ENCODE measurements around the gene PDIA5.

DNA sequence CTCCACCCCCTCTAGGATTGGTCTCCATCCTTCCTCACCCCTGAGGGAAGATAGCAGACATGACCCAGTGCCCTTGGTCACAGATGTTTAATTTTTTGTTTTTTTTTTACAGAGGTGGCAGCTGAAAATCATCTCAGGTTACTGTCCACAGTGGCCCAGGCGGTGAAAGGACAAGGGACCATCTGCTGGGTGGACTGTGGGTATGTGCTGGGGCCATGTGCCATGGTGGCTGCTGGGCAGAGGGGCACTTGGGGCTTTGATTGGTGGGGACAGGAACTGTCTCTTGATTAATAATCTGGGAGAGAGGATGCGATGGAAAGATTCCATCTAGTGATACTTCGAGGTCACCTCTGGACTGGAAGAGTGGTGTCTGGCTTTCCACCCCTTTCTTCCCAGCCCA, 25.4 kb downstream of the PDIA5 start:
- TF ChIP-seq, protein P1, sequence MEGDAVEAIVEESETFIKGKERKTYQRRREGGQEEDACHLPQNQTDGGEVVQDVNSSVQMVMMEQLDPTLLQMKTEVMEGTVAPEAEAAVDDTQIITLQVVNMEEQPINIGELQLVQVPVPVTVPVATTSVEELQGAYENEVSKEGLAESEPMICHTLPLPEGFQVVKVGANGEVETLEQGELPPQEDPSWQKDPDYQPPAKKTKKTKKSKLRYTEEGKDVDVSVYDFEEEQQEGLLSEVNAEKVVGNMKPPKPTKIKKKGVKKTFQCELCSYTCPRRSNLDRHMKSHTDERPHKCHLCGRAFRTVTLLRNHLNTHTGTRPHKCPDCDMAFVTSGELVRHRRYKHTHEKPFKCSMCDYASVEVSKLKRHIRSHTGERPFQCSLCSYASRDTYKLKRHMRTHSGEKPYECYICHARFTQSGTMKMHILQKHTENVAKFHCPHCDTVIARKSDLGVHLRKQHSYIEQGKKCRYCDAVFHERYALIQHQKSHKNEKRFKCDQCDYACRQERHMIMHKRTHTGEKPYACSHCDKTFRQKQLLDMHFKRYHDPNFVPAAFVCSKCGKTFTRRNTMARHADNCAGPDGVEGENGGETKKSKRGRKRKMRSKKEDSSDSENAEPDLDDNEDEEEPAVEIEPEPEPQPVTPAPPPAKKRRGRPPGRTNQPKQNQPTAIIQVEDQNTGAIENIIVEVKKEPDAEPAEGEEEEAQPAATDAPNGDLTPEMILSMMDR (IDR thresholded peaks at IDR 0.05), result no peak
- no peak for TF ChIP-seq POLR2A (IDR thresholded peaks at IDR 0.05)

All from heart left ventricle (tissue), 13 donors.